ENCODE measurements around the gene MST1. TPM values are rescaled to one million over a fixed set of nuclear protein-coding genes. Genes with fewer than 3 reads are reported as not detected.

The MST1 gene
- total RNA-seq, 2 donors from 2014 or later = 10.2 to 32.2 TPM

DNA sequence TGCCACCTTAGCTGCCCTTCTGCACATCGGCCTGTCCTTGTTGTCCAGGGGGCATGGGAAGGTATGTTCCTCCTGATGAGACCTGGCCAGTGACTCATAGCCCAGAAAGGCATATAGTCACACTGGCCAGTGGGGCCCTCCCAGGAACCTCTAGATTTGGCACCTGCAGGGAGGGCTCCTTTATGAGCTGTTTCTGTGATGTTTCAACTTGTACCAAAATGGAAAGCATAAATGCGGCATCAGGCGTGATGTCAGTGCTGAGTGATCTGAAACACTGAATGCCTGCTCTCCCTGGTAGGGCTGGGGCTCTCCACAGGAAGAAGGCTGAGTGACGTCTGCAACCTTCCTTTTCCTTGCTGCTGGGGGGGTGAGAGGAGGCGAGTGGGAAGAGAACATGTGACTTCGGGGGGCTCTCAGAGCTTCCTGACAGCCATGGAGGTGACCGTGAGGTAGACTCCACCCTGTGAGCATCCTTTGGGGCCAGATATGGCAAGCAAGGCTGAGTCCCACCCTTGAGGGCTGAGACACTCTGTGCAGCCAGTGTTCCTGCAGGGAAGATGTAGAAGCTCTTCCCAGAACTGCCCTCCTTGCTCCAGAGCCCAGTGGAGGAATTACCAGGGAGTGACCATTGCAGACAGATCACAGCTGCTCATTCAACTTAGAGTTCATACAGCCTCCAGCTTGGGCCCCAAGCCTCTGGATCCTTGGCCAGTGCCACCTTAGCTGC lies 52.2 kb downstream of the MST1 start:
- Histone ChIP-seq H3K4me1 (replicated peaks) (no peaks in the 10 kb centered on the region), H3K27me3 (replicated peaks; ENCODE audit: insufficient read depth) (no peaks in the 10 kb centered on the region), H3K27ac (no peak overlapping the region), H3K9me3 (no peaks in the 10 kb centered on the region), H3K4me3 (no peak overlapping the region), H3K36me3 (no peaks in the 10 kb centered on the region)
- WGBS = 63% methylated on average over 7 of the region's 7 CpGs
- intact Hi-C loops (cut with DNase I) = no loop called here
- no peak for DNase-seq (ENCODE audit: low spot score)
- TF ChIP-seq POLR2AphosphoS5 (IDR thresholded peaks at IDR 0.05) (no peak), POLR2A (IDR thresholded peaks at IDR 0.05) (no peak)
- TF ChIP-seq, protein P1, sequence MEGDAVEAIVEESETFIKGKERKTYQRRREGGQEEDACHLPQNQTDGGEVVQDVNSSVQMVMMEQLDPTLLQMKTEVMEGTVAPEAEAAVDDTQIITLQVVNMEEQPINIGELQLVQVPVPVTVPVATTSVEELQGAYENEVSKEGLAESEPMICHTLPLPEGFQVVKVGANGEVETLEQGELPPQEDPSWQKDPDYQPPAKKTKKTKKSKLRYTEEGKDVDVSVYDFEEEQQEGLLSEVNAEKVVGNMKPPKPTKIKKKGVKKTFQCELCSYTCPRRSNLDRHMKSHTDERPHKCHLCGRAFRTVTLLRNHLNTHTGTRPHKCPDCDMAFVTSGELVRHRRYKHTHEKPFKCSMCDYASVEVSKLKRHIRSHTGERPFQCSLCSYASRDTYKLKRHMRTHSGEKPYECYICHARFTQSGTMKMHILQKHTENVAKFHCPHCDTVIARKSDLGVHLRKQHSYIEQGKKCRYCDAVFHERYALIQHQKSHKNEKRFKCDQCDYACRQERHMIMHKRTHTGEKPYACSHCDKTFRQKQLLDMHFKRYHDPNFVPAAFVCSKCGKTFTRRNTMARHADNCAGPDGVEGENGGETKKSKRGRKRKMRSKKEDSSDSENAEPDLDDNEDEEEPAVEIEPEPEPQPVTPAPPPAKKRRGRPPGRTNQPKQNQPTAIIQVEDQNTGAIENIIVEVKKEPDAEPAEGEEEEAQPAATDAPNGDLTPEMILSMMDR (IDR thresholded peaks at IDR 0.05) = no peak

DNA sequence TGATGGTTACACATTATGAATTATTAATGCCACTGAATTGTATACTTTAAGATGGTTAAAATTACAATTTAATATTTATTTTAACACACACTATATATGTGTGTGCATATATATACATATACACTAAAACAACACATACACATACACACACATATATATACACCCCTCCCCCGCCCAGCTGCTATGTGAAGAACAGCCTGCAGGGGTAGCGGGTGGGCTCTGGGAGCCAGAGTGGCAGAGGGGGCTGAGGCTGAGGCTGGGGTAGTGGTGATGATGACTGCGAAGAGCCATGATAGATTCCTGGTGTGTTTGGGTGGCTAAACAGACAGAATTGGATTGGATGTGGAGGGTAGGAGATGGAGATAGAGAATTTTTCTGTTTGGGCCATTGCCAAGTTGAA lies 54.5 kb downstream of the MST1 start:
- H3K9me3 ChIP-seq = no peaks in the 10 kb centered on the region
- H3K4me3 ChIP-seq = no peak overlapping the region
- H3K4me1 ChIP-seq (replicated peaks) = no peaks in the 10 kb centered on the region
- no peak for DNase-seq (ENCODE audit: low spot score)
- no peak overlapping the region for H3K27ac ChIP-seq
- no peaks in the 10 kb centered on the region for H3K36me3 ChIP-seq
- H3K27me3 ChIP-seq (replicated peaks; ENCODE audit: insufficient read depth) = no peaks in the 10 kb centered on the region
- TF ChIP-seq, protein P1 (IDR thresholded peaks at IDR 0.05) = no peak
- TF ChIP-seq POLR2A (IDR thresholded peaks at IDR 0.05) (no peak), POLR2AphosphoS5 (IDR thresholded peaks at IDR 0.05) (no peak)
- 76% methylated on average over 3 of the region's 3 CpGs for WGBS
- intact Hi-C loops (cut with DNase I) = no loop called here

Small RNAs within 50 kb of the gene (small RNA-seq; reads per million reads assigned to genes)
- 0 reads per million in 2 donors for gene AMIGO3

Other genes with a start within 250 kb of the MST1 start
- 100 to 1,000 TPM in 1 of 2 donors, 10 to 100 TPM in 1; 86.7 to 213 TPM for gene DAG1, start 219.2 kb downstream of the MST1 start, total RNA-seq
- gene BSN, start 135.0 kb downstream of the MST1 start, total RNA-seq = 10 to 100 TPM in 1 of 2 donors, under 1 TPM in 1; 0.82 to 11.6 TPM
- gene APEH, start 15.1 kb downstream of the MST1 start, total RNA-seq = 100 to 1,000 TPM in 1 of 2 donors, 10 to 100 TPM in 1; 84.4 to 116 TPM
- 10 to 100 TPM; 24.9 to 58.3 TPM for gene RNF123, start 83 bp upstream of the MST1 start, total RNA-seq
- 10 to 100 TPM in 1 of 2 donors, 1 to 10 TPM in 1; 1.4 to 12.4 TPM for gene AMIGO3, start 30.2 kb upstream of the MST1 start, total RNA-seq
- gene GMPPB, start 34.5 kb upstream of the MST1 start, total RNA-seq = 10 to 100 TPM; 28.8 to 60.1 TPM
- gene IP6K1, start 97.1 kb upstream of the MST1 start, total RNA-seq = 100 to 1,000 TPM in 1 of 2 donors, 10 to 100 TPM in 1; 46.5 to 119 TPM
- not detected for gene CDHR4, start 110.4 kb upstream of the MST1 start, total RNA-seq
- 1 to 10 TPM; 4.0 to 8.1 TPM for gene INKA1, start 113.8 kb upstream of the MST1 start, total RNA-seq
- 10 to 100 TPM; 50.5 to 96.9 TPM for gene UBA7, start 124.5 kb upstream of the MST1 start, total RNA-seq
- gene TRAIP, start 167.1 kb upstream of the MST1 start, total RNA-seq = 1 to 10 TPM; 2.8 to 7.7 TPM
- under 1 TPM in 1 of 2 donors, not detected in 1; 0.97 TPM for gene CAMKV, start 180.4 kb upstream of the MST1 start, total RNA-seq
- 1 to 10 TPM; 1.5 to 5.5 TPM for gene MST1R, start 214.4 kb upstream of the MST1 start, total RNA-seq
- 10 to 100 TPM in 1 of 2 donors, 1 to 10 TPM in 1; 7.8 to 12.0 TPM for gene MON1A, start 240.3 kb upstream of the MST1 start, total RNA-seq